NCI-H82 treated with DMSO at 0.1 percent for 48 hours (cell line): ENCODE results near the gene C11orf65.
"Not testable (repeated sequence)": the region's sequence is repeated elsewhere in the genome, so short reads cannot be mapped to it uniquely, and the experiment has no call there.

Experiments
- DNase-seq: peaks from one replicate; lab custom pipeline; 2025; ENCODE audit not compliant: unreplicated experiment; lab: John Stamatoyannopoulos, UW

Gene C11orf65

DNA sequence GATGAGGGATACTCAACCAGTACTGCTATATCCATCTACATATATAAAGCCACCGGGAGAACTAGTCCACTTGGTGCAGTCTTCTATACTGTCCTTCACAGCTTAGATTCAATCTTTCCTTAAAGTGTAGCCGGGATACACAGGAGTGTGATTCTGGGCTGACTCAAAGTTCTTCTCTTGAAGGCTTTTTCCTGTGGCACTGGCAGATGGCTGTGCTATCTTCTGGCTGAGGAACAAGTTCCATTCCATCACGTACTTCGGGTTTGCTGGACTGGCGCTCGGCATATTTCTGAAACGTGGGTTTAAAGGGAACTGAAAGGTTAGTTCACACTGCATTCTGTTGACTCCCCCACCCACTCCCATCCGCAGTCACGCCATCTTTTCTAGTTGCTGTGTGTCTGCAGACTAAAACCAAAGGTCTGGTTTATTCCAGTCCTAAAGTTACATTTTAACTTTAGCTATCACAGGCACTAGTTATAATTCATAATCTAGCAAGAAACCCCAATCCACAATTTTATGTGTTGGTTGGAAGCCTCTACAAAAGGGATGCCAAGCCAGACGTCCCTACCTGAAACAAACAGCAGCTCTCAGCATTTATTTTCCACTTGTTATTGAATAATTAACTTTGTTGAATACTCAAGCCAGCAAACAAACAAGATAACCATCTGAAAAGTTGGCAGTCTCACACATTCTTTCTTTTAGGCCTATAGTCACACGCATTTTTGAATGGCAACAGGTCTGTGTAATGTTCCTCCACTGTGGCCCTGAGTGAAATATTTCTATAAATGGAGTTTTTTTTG lies 7.5 kb upstream of the C11orf65 start:
- DNase-seq = no peak

GRCh38 chr11:108472681-108473080 lies 5.4 kb upstream of the C11orf65 start:
- DNase-seq = no peak

- no peak for DNase-seq
These were observed 1.1 kb upstream of the C11orf65 start for GRCh38 chr11:108468478-108468864.

DNA sequence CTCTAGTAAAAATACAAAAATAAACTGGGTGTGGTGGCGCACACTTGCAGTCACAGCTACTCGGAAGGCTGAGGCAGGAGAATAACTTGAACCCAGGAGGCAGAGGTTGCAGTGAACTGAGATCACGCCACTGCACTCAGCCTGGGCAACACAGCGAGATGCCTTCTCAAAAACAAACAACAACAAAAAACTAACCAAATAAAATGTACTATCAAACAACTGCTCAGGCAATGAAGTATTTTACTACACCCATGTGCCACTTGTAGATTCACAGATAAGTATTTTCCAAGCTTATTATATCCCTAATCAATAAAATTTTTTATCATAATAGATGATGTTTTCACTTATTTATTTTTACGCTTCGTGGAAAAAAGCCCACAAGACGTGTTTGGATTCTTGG lies 924 bp downstream of the C11orf65 start:
- DNase-seq = no peak

DNA sequence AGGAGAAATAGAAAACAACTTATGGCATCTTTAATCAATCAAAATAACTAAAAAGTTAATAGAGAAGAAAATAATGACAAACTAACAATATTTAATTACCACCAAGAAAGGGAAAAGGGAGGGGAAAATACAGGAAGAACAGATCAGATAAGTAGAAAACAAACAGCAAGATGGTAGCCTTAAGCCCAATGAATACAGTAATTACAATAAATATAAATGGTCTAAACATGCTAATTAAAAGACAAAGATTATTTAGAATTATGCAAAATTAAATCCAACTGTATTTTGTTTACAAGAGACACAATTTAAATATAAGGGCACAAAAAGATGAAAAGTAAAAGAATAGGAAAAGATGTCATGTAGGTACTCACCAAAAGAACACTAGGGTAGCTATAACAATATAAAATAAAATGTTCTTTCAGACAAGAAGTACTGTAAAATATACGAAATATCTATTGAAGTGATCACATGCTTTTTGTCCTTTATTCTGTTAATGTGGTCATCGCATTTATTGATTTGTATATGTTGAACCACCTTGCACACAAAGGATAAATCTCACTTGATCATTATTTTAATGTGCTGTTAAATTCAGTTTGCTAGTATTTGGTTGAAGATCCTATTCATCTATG lies 14.0 kb downstream of the C11orf65 start:
- DNase-seq = no peak

GRCh38 chr11:108441445-108441844 lies 25.9 kb downstream of the C11orf65 start:
- DNase-seq = not testable (repeated sequence)

DNA sequence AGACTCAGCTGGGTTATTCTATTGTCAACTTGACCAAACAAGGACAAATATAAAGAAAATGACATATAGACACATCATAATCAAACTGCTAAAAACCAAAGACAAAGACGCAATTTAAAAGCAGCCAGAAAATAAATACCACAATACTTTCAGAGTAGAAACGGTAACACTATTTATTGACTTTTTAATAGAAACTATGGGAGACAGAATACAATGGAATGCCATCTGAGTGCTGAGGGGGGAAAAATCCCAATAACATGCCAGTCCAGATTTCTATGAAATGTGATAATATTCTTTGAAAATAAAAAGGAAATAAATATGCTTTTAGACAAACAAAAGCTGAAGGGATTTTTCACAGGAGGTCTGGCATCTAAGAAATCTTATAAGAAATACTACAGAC lies 30.7 kb downstream of the C11orf65 start:
- no peak for DNase-seq

DNA sequence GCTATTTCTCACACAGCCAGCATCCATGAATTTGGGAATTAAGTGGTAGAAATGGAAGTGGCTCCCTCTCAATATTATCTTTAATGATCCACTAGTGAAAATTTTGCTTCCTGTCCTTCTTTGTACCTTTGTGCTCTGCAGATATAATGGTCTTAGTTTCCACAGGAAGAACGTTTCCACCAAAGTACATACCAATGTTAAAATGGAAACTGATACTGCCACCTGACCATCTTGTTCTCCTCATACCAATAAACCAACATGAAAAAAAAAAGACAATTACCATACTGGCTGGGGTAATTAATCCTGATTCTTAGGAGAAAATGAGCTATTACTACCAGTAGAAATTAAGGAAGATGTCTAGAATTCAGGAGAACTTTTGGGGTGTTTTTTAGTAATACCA lies 32.3 kb downstream of the C11orf65 start:
- no peak for DNase-seq

DNA sequence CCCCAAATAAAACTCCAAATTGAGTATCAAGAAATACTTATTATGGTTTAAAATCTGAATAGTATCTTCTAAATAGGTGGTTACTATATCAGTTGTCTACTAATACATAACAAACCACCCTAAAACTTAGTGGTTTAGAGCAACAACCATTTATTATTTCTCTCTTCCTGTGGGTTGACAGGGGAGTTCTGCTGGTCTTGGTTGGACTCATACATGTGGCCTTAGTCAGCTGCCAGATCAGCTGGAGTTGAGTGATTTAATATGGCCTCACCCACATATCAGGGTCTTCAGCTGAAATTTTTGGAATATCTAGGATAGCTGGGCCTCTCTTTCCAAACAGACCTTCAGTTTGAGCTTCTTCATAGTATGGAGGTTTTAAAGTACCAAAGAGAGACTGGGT lies 34.5 kb downstream of the C11orf65 start:
- no peak for DNase-seq

GRCh38 chr11:108431997-108432396 lies 35.3 kb downstream of the C11orf65 start:
- no peak for DNase-seq

- no peak for DNase-seq
These were observed 36.0 kb downstream of the C11orf65 start for GRCh38 chr11:108431370-108431769.

DNA sequence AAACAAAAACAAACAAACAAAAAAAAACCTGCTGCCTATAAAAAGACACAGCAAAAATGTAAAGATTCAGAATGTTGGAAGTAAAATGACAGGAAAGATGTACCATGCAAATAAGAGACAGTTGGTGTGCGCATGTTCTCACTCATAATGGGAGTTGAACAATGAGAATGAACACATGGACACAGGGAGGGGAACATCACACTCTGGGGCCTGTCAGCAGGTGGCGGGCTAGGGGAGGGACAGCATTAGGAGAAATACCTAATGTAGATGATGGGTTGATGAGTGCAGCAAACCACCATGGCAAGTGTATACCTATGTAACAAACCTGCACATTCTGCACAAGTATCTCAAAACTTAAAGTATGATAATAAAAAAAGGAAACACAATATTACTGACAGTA lies 49.8 kb downstream of the C11orf65 start:
- DNase-seq = not testable (repeated sequence)

DNA sequence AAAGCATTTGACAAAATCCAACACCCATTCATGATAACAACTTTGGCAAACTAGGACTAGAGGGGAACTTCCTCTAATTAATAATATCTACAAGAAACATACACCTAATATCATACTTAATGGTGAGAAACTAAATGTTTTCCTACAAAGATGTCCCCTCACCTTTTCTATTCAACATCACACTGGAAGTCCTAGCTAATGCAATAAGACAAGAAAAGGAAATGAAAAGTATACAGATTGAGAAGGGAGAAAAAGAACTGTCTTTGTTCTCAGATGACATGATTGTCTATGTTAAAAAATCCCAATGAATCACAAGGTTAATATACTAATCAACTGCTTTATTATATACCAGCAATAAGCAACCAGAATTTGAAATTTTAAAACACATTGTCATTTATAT lies 52.4 kb downstream of the C11orf65 start:
- no peak for DNase-seq

- no peak for DNase-seq
These were observed 61.6 kb downstream of the C11orf65 start for GRCh38 chr11:108405706-108406105.

- no peak for DNase-seq
These were observed 64.3 kb downstream of the C11orf65 start for GRCh38 chr11:108403052-108403451.

DNA sequence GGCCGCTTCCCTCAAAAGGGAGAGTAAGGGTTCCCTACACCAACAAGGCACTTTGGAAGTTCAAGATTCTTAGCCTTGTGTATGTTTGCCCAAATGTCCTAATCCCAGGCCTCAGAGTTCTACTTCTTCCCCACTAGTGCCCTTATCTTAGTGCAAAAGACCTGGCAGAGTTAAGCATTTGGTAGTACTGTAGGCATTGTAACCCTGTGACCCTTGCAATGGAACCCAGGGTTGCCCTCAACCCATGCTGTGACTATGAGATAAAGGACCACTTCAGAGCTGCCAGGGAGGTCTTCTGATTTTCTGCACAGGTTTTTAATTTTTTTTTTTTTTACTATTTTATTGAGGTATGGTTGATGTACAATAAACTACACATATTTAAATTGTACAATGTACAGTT lies 65.1 kb downstream of the C11orf65 start:
- DNase-seq = no peak

DNA sequence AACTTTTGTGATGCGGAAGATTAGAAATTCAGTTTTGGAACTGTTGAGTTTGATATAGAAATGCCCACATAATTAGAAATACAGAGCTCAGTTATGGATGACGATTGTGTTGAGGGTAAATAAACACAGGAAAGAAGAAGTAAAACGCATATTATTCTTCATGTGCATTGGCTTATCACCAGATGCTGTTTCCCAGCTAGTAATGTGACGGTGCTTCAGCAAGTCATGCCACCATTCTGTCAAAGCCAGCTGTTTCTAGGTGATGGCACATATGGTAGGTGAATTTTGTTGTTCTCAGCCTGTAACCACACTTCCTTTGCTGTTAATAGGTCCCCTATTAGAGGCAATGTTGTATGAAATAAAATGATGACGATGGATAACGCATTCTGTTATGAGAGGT lies 68.9 kb downstream of the C11orf65 start:
- DNase-seq = no peak

DNA sequence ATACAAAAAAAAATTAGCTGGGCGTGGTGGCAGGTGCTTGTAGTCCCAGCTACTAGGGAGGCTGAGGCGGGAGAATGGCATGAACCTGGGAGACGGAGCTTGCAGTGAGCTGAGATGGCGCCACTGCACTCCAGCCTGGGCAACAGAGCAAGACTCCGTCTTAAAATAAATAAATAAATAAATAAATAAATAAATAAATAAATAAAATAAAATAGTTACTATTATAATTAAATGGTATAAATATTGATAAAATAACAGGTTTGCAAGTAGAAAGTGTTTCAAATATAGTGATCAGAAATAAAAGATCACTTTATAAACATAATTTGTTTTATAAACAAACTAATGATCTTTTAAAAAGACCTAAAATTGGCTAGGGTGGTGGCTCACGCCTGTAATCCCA lies 70.7 kb downstream of the C11orf65 start:
- not testable (repeated sequence) for DNase-seq

- no peak for DNase-seq
These were observed 72.5 kb downstream of the C11orf65 start for GRCh38 chr11:108394744-108395284.

DNA sequence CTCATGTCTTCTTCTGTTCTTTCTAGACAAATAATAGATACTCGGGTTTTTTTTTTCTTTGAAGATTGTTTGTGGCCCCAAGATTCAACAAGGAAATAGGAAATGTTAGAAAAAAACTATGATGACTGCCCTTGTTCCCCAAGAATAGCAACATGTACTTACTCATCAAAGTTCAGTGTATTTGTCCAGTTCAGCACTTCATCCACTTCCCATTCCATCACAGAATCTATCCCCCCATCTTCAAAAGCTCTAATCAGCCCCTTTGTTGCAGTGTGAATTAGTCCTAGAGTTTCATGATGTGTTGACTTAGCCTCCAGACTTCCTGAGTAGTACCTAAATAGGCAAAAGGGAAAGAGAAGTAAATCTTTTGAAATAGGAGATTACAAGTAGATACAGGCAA lies 74.3 kb downstream of the C11orf65 start:
- no peak for DNase-seq

DNA sequence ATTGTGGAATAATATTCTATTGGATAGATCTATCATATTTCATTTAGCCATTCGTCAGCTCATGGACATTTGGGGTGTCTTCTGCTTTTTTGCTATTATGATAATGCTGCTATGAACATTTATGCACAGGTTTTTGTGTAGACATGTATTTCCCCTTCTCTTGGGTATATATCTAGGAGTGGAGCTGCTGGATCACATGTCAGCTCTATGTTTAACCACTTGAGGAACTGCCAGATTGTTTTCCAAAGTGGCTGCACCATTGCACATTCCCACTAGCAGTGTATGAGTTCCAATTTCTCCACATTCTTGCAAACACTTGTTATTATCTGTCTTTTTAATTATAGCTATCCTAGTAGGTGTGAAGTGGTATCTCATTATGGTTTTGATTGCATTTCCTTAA lies 75.0 kb downstream of the C11orf65 start:
- no peak for DNase-seq

DNA sequence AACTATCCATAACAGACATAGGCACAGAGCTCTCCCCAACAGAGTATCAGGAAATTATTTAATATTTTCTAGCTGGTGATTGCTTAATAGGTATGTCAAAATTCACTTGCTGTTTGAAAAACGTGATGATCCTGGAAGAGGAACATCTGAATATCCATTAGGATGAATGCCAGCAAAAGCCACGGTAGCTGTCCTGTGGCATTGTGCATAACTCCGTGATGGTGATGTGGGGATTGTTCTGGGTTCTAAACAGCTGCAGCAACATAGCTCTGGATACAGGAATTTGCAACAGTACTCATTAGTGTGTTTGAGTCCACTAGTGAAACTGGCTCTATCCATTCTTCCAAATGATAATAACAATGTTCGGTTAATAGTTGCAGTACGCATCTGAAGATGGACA lies 78.8 kb downstream of the C11orf65 start:
- DNase-seq = no peak
